Vagina (tissue), 2 donors: Measurements from ENCODE around the gene SST. TPM values are rescaled to one million over a fixed set of nuclear protein-coding genes. Genes with fewer than 3 reads are reported as not detected.

ENCODE experiments used
- DNase-seq, 2 donors: peaks; one replicate each; pipeline ENCODE4 v3.0.0-alpha.2; 2017; ENCODE audit errors: extremely low spot score in 2 of 2
- H3K27ac ChIP-seq: fragments of 200-600 bp; sonication (generic); one replicate; pipeline ENCODE4 v1.5.1; 2019
- H3K27me3 ChIP-seq: fragments of 200-600 bp; sonication (generic); one replicate; pipeline ENCODE4 v1.5.1; 2019
- H3K36me3 ChIP-seq, 2 donors: fragments of 200-600 bp; sonication (generic); one replicate each; pipeline ENCODE4 v1.5.1; 2017 to 2019
- H3K4me1 ChIP-seq: fragments of 200-600 bp; sonication (generic); one replicate; pipeline ENCODE4 v1.5.1; 2019
- H3K4me3 ChIP-seq, 2 donors: fragments of 200-600 bp; sonication (generic); 1 replicate in 1 of 2; 2 replicates in 1 of 2; pipeline ENCODE4 v1.5.1; 2016 to 2019
- H3K9me3 ChIP-seq: fragments of 200-600 bp; sonication (generic); one replicate; pipeline ENCODE4 v1.5.1; 2019
- POLR2A ChIP-seq, 2 donors: fragments of 450-650 bp; IDR thresholded peaks; one replicate each; pipeline ENCODE4 v1.6.1; 2017; ENCODE audit warnings: antibody characterized with exemption in 2 of 2, mild to moderate bottlenecking in 2 of 2, moderate library complexity in 2 of 2
- POLR2AphosphoS5 ChIP-seq, 2 donors: sonication (generic); formaldehyde crosslinking; IDR thresholded peaks; one replicate each; pipeline ENCODE4 v1.9.0; 2017; ENCODE audit warnings: antibody characterized with exemption in 2 of 2, mild to moderate bottlenecking in 2 of 2, low read depth in 1 of 2; ENCODE audit not compliant: insufficient read depth in 1 of 2
- intact Hi-C: fragments of 100-400 bp; cut with DNase I; formaldehyde crosslinking; loops from one replicate; pipeline ENCODE4 v1.15.1; 2023
- total RNA-seq: library from RNA; depleted of rRNA; stranded (reverse); fragments of >200 nt; gene quantifications from one replicate; pipeline ENCODE4 v1.2.3, GENCODE V29; 2016
- TF ChIP-seq, protein P1 (sequence below), 3 experiments: fragments of 450-650 bp in 2 of 3; fragments of 200-600 bp in 1 of 3; sonication (generic) in 1 of 3; IDR thresholded peaks; one replicate each; pipeline ENCODE4 v1.5.1; 2017 to 2019; ENCODE audit warnings: antibody characterized with exemption in 3 of 3, mild to moderate bottlenecking in 2 of 3, moderate library complexity in 2 of 3

SST gene
- total RNA-seq: 23.8 TPM

DNA sequence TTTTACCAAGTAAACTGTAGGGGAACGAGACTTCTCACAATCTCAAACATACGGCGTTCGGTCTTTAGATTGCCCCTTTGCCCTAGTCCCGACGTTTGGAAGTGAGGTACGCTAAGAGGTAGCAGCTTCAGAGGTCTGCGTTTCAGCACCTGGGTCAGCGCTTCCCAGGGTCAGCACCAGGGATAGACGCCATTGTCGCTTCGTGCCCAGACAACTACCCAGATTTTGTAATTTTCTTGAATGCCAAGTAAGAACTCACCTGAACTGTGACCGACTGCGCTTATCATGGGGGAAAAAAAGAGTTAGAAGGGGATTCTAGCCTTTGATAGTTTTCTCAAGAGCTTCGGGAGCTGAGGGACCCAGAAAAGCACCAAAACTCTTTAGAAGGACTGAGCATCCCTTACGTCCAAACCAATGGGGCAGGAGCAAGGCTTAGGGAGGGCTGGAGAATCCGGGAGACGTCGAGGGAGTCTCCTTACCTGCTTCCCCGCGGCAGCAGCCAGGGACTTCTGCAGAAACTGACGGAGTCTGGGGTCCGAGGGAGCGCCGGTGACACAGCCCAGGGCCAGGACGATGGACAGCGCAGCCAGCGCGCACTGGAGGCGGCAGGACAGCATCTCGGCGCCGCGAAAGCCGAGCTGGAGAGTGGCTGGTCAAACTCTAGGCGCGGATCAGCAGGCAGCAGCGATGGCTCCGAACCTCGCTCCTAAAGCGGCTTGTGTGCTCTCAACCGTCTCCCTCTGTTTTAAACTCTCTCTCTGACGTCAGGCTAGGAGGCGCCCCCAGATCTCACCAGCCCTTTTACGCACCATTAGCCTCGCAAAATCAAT is at the start of gene SST:
TSS of gene SST (minus strand) at position 720 of the 830 bp plus-strand sequence. CDS start at position 617, 103 bp downstream.
- no peaks in the 10 kb centered on the region for H3K4me1 ChIP-seq
- intact Hi-C loops: no loop called here
- H3K27ac ChIP-seq: no peak within 1 kb of the TSS
- no peaks in the 10 kb centered on the region for H3K36me3 ChIP-seq
- H3K4me3 ChIP-seq: no peak within 1 kb of the TSS
- H3K9me3 ChIP-seq: no peaks in the 10 kb centered on the region
- no peak for TF ChIP-seq POLR2A (IDR thresholded peaks at IDR 0.05)
- no peaks in the 10 kb centered on the region for H3K27me3 ChIP-seq
- DNase-seq: no peak

DNA sequence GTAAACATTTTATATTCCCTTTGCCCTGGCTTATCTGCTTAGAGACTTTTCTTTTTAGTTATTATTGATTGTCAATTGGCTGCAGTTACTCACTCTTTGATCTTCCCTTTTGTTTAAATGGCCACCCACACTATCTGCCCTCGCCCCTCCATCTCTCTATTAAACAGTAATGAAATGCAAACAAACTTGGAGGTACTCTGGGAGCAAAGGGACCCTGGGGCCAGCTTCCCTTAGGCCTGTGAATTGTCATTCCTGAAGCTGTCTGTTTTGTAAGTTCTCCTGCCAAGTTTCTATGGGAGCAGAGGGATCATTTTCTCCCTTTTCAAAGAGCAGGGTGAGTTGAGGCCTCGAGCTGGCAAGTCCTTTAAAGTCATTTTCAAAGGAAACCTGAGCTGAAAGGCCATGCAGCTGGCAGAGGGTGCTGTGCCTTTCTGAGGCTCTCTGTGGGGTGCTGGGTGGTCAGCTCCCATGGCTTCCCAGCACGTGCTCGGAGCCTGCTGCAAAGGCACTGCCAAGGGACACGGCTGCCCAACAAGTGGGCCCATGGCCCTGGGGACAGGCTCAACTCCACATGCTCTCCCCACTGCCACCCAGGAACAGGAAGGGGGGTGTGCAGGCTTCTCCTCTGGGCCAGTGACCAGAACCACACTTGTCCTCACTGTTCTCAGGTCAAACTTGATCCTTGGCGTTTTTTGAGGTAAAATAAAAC is 49.6 kb upstream of the SST start:
- Histone ChIP-seq H3K4me1 (no peaks in the 10 kb centered on the region), H3K36me3 (peaks cover 4 to 44% of the 10 kb centered on the region in 2 donors), H3K4me3 (no peak overlapping the region), H3K27me3 (no peaks in the 10 kb centered on the region), H3K27ac (no peak overlapping the region), H3K9me3 (no peaks in the 10 kb centered on the region)
- no peak for TF ChIP-seq POLR2AphosphoS5 (IDR thresholded peaks at IDR 0.05; ENCODE audit: insufficient read depth in 1 of 2, low read depth in 1 of 2)
- TF ChIP-seq POLR2A (IDR thresholded peaks at IDR 0.05): no peak
- TF ChIP-seq, protein P1, sequence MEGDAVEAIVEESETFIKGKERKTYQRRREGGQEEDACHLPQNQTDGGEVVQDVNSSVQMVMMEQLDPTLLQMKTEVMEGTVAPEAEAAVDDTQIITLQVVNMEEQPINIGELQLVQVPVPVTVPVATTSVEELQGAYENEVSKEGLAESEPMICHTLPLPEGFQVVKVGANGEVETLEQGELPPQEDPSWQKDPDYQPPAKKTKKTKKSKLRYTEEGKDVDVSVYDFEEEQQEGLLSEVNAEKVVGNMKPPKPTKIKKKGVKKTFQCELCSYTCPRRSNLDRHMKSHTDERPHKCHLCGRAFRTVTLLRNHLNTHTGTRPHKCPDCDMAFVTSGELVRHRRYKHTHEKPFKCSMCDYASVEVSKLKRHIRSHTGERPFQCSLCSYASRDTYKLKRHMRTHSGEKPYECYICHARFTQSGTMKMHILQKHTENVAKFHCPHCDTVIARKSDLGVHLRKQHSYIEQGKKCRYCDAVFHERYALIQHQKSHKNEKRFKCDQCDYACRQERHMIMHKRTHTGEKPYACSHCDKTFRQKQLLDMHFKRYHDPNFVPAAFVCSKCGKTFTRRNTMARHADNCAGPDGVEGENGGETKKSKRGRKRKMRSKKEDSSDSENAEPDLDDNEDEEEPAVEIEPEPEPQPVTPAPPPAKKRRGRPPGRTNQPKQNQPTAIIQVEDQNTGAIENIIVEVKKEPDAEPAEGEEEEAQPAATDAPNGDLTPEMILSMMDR (IDR thresholded peaks at IDR 0.05): no peak
- intact Hi-C loops: no loop called here
- DNase-seq: no peak

DNA sequence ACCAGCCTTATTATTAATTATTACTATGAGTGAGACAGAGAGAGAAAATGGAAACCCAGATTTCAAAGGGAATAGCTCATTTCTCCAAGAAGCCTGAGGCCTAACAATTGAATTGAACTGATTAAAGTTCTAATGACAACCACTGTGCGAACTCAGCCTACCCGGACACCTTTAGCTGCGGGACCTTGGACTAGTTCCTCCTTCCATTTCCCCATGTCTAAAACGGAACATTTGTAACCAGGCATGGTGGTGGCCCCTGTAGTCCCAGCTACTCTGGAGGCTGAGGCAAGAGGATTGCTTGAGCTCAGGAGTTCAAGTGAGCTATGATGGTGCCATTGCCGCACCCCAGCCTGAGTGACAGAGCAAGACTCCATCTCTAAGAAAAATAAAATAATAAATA is 48.6 kb upstream of the SST start:
- no peak overlapping the region for H3K27ac ChIP-seq
- no peaks in the 10 kb centered on the region for H3K27me3 ChIP-seq
- no peak for DNase-seq
- no peaks in the 10 kb centered on the region for H3K9me3 ChIP-seq
- no peak overlapping the region for H3K4me3 ChIP-seq
- peaks cover 0 to 34% of the 10 kb centered on the region in 2 donors for H3K36me3 ChIP-seq
- TF ChIP-seq POLR2A (IDR thresholded peaks at IDR 0.05) (no peak), POLR2AphosphoS5 (IDR thresholded peaks at IDR 0.05; ENCODE audit: insufficient read depth in 1 of 2, low read depth in 1 of 2) (no peak)
- TF ChIP-seq, protein P1 (IDR thresholded peaks at IDR 0.05): no peak
- H3K4me1 ChIP-seq: no peaks in the 10 kb centered on the region
- intact Hi-C loops: no loop called here

DNA sequence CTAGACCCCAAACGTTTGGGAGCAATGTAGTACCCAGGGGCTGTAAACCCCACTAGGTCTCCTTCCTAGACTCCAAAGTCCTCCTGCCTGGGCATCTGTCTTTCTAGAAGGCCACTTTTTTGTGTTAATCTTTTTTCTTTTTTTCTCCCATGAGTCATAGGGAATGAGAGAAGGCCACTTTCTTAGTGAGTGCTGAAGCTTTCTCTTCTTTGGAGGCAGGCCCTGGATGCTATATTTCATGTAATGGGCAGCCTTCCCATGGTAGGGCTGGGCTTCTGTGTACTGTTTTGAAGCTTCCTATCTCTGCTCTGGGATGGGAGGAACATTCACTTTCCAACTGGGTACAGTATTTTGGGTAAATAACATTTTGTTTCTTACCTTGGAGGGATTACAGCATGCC is 47.4 kb upstream of the SST start:
- intact Hi-C loops: no loop called here
- no peak for DNase-seq
- peaks cover 0 to 22% of the 10 kb centered on the region in 2 donors for H3K36me3 ChIP-seq
- no peak overlapping the region for H3K4me3 ChIP-seq
- H3K27me3 ChIP-seq: no peaks in the 10 kb centered on the region
- TF ChIP-seq POLR2AphosphoS5 (IDR thresholded peaks at IDR 0.05; ENCODE audit: insufficient read depth in 1 of 2, low read depth in 1 of 2) (no peak), POLR2A (IDR thresholded peaks at IDR 0.05) (no peak)
- TF ChIP-seq, protein P1 (IDR thresholded peaks at IDR 0.05): no peak
- no peaks in the 10 kb centered on the region for H3K9me3 ChIP-seq
- no peak overlapping the region for H3K27ac ChIP-seq
- H3K4me1 ChIP-seq: no peaks in the 10 kb centered on the region

DNA sequence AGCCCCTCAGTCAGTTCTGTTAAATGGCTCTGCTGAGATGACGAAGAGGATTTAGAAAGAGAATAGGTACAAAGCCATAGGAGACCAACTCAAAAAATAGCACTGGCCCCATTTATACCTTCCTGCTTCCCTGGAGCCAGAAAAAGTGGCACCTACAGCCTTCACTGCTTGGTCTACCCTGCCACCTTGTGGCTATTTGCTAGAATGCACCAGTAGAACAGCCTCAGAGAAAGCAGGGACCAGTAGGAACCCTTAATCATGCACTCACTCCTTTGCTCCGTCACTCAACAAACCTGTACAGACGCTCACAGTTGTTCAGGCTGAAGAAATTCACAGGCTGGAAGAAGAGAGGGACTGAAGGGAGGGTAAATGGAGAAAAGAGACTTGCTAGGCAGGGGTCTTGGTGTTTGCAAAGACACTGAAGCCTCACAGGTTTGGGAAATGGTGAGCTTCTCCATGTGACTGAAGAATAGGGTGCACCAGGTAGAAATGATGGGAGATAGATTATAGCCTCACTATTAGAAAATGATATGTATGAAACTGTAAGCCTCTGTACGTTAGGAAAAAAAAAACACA is 44.3 kb upstream of the SST start:
- H3K9me3 ChIP-seq: no peaks in the 10 kb centered on the region
- TF ChIP-seq POLR2A (IDR thresholded peaks at IDR 0.05): no peak
- TF ChIP-seq POLR2AphosphoS5 (IDR thresholded peaks at IDR 0.05; ENCODE audit: insufficient read depth in 1 of 2, low read depth in 1 of 2): no peak
- TF ChIP-seq, protein P1 (IDR thresholded peaks at IDR 0.05): peak; percentile 93 to 95 (median 94)
- no peaks in the 10 kb centered on the region for H3K36me3 ChIP-seq
- intact Hi-C loops: no loop called here
- H3K4me1 ChIP-seq: no peaks in the 10 kb centered on the region
- H3K27ac ChIP-seq: no peak overlapping the region
- no peaks in the 10 kb centered on the region for H3K27me3 ChIP-seq
- DNase-seq: no peak
- no peak overlapping the region for H3K4me3 ChIP-seq
